HG02798 (cell line): ENCODE measurements around the gene CEP295NL.
"Not testable (repeated sequence)": the region's sequence is repeated elsewhere in the genome, so short reads cannot be mapped to it uniquely, and the experiment has no call there.

ENCODE experiments used
- ATAC-seq: cut with Tn5 transposase; IDR thresholded peaks from one replicate; pipeline ENCODE4 v1.9.1; 2021; ENCODE audit warnings: mild to moderate bottlenecking; ENCODE audit not compliant: unreplicated experiment, poor library complexity

The CEP295NL gene

GRCh38 chr17:78908426-78908825 lies 5.4 kb upstream of the CEP295NL start:
- ATAC-seq, result no peak

DNA sequence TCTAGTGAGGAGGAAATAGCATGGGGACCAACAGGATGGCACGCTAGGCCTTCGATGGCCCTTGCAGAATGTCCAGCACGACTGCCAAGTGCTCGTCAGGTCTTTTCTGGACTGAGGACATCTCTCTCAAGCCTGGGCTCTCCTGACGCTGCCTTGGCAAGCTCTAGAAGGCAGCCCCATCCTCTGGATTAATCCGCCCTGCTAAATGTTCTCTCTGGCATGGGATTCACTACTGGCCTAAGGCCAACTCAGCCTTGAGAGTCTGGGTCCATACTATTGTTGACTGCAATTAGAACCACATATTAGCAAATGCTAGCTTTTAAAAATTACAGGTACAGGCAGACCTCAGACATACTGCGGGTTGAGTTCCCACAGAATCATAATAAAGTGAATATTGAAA lies 2.5 kb upstream of the CEP295NL start:
- no peak for ATAC-seq

- ATAC-seq, result no peak
These were observed 2.1 kb upstream of the CEP295NL start for GRCh38 chr17:78905116-78905515.

DNA sequence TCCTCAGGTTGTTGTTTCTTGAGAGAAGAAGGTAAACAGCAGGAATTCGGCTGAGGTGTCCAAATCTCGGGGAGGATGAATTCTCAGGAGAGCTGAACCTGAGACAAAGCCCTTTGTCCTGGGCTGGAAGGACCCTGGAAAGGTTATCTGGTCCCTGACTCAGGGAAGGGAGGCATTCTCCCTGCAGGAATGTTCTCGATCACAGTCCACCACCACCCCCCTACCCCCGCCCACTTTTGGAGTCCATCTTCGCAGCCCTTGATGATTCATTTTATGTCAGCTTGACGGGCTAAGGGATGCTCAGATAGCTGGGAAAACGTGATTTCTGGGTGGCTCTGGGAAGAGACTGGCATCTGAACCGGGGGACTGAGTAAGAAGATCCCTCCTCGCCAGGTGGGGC lies 1.4 kb upstream of the CEP295NL start:
- no peak for ATAC-seq

DNA sequence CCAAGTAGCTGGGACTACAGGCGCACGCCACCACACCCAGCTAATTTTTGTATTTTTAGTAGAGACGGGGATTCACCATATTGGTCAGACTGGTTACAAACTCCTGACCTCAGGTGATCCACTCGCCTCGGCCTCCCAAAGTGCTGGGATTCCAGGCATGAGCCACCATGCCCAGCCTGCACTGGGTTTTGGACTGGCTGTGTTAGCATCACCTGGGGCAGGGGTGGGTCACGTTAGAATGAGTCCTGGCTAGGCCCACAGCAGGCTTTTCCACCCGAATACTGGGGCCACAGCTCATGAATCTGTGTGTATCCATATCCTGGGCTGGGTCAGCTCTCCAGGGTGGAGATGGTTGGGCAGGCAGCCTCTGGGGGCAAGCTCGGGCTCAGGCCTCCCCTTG lies 770 bp downstream of the CEP295NL start:
- ATAC-seq, result not testable (repeated sequence)

GRCh38 chr17:78901806-78902205 lies 1.2 kb downstream of the CEP295NL start:
- no peak for ATAC-seq

- ATAC-seq, result no peak
These were observed 2.2 kb downstream of the CEP295NL start for GRCh38 chr17:78900816-78901215.

- no peak for ATAC-seq
These were observed 3.4 kb downstream of the CEP295NL start for GRCh38 chr17:78899361-78900260.

GRCh38 chr17:78898947-78899346 lies 4.1 kb downstream of the CEP295NL start:
- no peak for ATAC-seq

GRCh38 chr17:78898075-78898836 lies 4.7 kb downstream of the CEP295NL start:
- no peak for ATAC-seq

GRCh38 chr17:78897664-78898047 lies 5.3 kb downstream of the CEP295NL start:
- ATAC-seq, result no peak

DNA sequence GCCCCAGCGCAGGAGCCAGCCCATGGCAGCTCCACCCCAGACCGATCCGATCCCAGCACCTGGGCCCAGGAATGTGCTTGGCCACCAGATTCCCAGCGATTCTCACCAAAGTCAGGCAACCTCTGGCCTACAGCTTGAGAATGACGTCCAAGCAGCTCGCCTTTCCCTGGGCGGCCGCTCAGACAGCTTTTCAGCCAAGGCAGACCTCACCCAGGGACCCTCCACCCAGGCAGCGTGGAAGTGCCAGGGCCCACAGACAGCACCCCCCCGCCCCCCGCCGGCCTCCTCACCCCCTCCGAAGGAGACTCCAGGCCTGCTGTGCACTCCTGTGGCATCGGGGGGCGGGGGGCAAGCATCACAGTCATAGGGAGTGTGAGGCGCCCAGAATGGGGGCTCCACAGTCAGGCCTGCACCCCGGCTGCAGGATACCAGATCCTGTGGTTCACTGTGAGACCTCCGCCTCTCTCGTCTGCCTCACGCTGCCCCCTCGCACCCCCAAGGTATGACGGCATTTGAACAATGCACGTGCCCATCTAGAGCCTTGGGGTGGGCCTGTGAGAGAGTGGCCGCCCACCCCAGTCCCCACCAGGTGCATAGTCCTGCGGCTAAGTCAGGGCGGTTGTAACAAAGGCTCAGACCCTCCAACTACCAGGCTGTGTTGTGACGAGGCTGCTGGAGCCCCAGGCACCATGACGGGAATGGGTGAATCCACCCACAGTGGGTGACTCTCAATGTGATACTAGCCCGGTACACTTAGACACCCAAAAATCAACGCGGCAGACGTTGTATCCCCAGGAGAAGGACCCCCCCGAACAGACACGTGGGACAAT lies 6.0 kb downstream of the CEP295NL start:
- no peak for ATAC-seq

- no peak for ATAC-seq
These were observed 6.7 kb downstream of the CEP295NL start for GRCh38 chr17:78896091-78896833.

- no peak for ATAC-seq
These were observed 7.7 kb downstream of the CEP295NL start for GRCh38 chr17:78895322-78895721.

DNA sequence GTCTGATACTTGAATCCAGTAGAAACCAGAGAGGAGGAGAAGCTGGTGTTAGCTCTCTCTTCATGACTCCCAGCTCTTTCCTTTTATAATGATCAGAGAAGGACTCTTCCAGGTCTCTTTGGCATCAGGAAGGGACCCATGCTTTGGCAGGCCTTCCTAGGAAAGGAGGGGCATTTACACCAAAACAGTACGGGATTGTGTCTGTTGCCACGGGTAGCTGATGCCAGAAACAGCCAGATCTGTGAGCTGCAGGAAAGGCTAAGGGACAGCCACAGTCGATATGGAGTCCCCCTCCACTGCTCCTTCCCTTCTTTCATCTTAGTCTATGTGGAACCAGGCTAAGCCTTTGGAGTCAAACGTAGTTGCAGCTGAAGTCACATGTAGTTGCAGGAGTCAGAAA lies 9.3 kb downstream of the CEP295NL start:
- no peak for ATAC-seq

DNA sequence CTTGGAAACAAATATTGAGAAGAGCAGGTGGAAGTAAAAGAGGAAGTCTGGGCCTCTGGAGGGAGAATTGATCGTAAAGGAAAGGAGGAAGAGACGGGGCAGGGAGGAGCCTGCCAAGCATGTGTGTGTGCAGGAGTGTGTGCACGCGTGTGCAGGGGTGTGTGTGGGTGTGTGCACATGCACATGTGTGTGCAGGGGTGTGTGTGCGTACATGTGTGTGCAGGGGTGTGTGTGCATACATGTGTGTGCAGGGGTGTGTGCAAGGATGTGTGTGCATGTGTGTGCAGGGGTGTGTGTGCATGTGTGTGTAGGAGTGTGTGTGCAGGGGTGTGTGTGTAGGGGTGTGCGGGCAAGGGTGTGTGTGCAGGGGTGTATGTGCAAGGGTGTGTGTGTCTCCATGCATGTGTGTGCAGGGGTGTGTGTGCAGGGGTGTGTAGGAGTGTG lies 10.0 kb downstream of the CEP295NL start:
- no peak for ATAC-seq

DNA sequence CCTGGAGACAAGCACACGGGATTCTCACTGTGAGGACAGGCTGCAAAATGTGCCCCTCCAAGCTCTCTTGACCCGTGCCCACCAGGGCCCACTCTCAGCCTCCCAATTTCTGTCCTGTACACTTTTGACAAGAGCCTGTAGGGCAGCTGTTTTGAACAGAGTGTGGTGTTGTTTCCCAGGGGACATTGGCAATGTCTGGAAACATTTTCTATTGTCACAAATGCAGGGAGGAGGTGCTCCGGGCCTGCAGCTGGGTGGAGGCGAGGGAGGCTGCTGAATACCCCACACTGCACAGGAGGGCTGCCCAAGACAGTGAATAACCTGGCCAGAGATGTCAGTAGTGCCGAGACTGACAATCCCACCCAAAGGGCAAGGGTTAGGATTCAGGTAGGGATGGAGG lies 10.5 kb downstream of the CEP295NL start:
- no peak for ATAC-seq

DNA sequence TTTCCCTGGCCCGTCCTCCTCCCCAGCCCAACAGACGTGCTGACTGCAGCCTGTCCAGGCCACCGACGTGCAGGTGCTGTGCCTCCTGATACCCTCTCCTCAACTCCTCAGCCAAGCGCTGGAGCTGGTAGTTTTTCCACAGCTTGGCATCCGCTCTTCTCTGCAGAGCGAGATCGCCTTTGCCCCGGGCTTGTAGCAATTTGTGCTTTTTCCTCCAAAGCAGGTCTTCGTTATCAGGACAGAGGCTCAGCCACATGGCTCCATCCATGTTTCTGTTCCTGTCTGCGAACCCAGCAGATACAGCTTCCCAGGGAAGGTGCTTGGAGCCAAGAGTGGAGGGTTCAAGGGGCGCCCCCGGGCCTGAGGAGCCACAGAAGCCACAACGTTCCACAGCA lies 10.9 kb downstream of the CEP295NL start:
- ATAC-seq, result no peak

DNA sequence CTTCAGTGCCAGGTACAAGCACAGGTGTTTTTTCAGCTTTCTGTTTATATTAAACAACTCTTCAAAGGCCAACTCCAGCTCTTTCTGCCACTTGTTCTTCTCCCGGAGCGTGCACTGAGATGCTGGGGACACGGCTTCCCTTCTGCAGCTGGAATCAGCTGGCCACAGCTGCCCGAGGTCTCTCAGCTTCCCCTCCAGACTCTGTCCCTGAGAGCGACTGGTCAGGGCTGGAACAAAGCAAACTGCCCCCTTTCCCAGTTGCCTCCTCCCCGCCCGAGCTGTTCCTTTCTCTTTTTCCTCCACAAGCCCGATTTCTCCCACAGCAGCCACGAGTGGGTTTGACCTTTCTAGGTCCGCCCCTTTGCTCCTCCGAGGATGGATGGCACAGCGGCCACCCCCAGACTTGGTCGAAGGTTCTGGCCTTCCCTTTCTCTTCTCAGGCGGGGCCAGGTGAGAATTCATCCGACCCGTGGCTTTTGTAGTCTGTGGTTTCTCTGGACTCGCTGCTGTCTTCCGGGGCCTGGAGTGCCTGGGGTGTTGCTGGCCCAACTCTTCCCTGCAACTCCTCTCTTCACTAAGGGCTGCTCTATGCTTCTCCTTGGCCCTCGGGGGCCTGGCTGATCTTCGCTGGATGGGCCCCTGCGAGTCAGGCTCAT lies 11.5 kb downstream of the CEP295NL start:
- no peak for ATAC-seq
